Nucleus accumbens (tissue), 56 donors: Measurements from ENCODE around the gene ACE.
"Not testable (repeated sequence)": the region's sequence is repeated elsewhere in the genome, so short reads cannot be mapped to it uniquely, and the experiment has no call there.

Source experiments
- DNase-seq, 56 donors: peaks; one replicate each; lab custom pipeline; 2025; lab: John Stamatoyannopoulos, UW

The ACE gene

DNA sequence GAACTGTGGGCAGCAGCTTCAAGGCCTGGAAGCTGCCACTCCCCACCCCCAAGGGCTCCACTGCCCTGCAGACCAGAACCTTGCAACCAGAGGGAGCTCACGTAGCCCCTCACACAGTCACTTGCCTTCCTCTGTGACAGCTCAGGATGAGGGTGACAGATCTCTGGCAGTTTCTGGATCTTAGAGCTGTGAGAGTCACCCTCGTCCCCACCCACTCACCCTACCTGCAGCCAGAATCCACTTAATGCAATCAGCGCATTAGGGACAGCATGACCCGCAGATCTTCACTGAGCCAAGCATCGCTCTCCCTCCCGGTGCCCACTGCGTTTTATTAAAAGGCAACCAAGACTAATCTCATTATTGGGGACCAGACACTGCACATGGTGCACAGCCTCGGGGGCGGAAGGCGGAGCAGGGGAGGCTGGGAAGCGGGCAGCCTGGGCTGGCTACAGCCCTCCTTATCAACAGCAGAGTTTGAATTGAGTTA lies 34.3 kb upstream of the ACE start:
- no peak for DNase-seq

DNA sequence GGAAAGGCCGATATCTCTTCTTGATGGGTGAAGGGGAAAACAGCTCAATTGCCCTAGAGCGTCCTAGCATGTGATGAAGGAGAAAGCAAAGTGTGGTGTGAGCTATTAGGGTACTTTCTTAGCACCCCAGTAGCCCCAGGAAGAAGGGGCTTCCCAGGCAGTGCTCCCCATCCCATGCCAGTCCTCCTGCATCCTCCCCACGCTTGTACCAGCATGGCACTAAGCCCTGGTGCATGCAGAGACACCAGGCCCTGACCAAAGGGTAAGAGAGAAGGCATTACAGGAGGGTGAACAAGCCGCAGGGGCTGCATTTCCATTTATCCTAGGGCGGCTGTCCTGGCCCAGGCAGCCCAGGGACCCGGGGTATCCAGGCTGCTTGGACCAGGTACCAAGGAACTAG lies 33.8 kb upstream of the ACE start:
- DNase-seq: no peak

DNA sequence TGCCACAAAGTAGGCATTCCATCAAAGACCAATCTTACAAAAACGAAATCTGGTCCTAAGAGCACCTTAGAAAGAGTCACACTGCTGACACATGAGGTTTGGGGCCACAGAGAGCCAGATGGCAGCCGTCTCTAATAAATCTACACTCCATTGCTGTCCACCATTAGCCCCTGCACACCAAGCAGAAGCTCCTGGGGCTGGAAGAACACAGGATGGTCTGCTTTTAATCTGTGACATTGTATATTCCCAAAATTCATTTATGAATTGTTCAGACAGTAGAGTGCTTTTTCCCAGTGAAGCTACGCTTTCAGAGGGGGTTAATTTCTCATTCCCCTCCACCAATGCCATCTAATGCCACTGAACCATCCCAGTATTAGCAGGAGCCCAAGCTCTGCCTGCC lies 32.4 kb upstream of the ACE start:
- no peak for DNase-seq

DNA sequence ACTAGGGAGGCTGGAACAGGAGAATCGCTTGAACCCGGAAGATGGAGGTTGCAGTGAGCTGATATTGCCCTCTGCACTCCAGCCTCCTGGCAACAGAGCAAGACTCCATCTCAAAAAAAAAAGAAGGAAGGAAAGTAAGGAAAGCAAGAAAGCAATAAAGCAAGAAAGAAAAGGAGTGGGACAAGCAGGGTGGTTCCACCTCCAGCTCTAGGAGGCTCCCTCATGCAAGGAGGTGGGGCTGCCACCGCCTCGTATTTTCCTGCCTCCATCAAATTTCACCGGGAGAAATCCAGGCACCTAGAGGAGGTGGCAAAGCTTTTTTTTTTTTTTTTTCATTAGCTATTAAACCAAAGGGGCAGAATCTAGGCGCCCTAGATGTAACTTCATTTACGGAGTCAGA lies 31.8 kb upstream of the ACE start:
- peak in 6 of 56 donors; percentile 15 to 31 (median 18) for DNase-seq

DNA sequence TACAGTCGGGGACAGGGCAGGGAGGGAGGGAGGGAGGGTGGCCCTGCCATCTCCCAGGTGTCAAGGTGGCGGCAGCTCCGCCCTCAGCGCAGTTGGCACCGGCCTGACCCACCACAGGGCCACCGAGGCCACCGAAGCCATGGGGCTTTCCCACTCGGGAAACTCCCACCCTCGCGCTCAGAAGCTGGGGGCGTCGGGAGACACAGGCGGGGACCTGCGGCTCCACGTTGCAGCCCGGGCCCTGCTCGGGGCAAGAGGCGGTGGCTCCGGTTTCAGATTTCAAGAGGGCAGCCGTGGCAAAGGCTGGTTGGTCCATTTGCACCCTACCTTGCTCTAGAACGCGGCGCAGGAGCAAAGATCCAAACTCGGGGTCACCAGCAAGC lies 31.3 kb upstream of the ACE start:
- peak in 1 of 56 donors; percentile 16 for DNase-seq

DNA sequence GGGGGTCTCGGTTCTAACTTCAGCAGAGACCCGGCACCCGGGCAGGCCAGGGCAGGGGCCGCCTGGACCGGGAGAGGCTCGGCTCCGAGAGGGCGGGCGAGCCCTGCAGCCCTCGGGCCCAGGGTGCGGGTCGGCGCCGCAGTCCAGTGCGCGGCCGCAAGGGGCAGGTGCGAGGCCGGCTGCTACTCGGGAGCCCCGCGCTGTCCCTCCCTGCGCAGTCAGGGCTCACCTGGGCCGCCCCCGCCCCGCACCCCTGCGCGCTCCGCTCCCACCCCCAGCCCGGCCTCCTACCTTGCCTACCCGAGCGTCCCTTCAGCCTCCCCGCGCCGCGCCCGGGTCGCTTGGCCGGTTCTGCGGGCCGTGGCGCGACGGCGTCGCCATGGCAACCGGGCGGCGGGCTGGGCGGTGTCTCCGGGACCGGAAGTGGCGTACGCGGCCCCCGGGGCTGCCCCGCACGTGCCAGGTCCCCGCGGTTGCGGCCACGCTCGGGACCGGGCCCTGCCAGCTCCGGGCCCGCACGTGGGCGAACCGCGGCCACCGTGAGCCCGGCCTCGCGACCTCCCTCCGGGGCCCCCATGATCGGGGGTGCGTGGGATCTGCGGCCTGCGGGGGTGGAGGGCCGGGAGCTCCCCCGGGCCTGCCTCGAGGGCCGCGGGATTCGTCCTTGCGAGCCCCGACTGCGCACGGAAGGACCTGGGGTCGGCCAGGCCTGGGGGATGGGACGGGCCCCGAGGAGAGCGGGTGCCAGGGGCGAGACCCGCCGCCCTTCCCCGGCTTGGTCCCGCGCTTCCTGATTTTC lies 30.7 kb upstream of the ACE start, which contains the start of gene CYB561:
Gene CYB561, minus strand, starts transcription at position 353 of the 799 bp plus-strand sequence. CDS start 8,759 bp downstream, outside the sequence.
- DNase-seq: peak in 27 of 56 donors; percentile 12 to 77 (median 35)

DNA sequence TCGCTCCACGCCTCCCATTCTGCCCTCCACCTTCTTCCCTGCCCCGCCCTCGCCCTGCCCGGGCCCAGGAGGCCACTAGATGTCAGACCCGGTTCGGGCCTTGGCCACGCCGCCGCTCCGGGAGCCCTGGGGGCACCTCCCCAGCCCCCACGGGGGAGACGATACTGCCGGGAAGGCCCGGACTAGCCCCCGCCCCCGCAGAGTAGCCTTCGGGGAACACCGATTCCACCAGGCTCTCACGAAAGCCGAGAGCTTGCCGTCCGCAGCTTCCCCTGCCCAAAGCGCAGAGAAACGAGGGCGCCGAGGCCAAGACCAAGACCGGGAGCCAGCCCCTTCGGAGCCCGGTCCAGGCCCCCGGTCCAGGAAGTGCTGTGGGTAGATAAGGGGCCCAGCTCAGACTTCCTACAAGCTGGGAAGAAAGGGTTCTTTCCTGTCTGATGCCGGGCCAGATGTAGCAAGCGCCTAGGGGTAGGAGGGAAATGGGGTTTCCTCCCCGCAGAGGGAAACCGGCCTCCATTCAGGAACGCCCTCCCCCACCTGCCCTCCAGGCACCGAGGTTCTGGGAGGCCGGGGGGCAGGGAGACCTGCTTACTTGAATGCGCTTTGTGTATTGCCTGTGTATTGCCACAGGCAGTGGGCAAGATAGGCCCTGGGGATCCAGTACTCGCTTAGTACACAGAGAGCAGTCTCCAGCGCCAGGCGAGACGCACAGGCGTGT lies 29.9 kb upstream of the ACE start:
- peak in 14 of 56 donors; percentile 12 to 50 (median 24) for DNase-seq

DNA sequence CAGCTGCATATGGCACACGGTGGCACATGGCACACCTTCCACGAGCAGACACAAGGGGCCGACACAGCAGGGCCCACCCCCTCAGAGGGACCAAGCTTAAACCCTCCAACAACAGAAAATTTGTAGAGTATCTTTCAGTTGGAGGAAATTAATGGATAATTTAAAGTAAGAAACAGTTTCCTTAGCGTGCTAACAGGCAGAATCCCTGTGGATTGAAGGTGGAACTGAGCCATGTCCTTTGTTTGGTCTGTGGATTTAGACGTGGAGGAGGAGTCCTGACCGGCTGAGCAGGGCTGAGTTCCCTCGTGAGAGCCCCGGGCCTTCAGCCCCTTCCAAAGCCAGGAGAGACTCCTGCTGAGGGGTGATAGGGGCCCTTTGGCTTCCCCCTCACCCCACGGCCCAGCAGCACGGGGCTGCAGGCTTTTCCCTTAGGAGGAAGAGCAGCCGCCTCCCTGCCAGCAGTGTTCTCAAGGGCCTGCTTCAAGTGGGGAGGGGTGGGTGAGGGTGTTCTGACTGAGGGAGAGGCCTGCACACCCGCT lies 29.3 kb upstream of the ACE start:
- DNase-seq: no peak

DNA sequence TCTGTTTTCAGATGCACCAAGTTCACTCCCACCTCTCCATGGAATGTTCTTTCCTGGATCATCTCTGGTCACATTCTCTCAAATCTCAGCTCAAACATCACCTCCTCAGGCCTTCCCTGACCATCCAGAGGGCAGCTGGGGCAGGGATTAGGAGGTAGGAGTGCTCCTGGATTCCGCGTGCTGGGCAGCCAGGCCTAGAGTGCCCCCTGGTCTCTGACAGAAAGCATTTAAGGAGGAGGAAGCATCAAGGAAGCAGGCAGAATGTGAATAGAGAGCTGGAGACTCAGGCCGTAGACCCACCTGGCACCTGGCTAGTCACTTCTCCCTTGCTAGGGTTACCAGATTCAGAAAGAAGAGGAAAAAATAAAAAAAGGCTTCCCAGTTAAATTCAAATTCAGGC lies 28.2 kb upstream of the ACE start:
- DNase-seq: no peak

DNA sequence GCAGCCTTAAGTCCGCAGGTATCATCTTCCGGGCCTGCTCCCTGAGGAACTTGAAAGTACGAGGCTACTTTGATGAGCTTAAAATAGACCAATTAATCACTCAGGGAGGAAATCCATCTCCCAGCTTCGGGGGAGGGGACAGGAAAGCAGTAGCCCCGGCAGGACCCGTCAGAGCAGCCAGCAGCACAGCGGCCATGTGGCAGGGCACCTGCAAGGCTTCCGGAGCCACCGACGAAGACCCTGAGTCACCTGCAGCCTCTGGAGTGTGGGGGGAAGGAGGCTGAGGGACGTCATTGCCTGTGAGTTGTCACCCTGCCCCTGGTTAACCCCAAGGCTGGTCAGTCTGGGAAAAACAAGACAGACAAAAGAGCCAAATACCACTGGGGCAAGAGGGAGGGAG lies 26.3 kb upstream of the ACE start:
- DNase-seq: no peak

DNA sequence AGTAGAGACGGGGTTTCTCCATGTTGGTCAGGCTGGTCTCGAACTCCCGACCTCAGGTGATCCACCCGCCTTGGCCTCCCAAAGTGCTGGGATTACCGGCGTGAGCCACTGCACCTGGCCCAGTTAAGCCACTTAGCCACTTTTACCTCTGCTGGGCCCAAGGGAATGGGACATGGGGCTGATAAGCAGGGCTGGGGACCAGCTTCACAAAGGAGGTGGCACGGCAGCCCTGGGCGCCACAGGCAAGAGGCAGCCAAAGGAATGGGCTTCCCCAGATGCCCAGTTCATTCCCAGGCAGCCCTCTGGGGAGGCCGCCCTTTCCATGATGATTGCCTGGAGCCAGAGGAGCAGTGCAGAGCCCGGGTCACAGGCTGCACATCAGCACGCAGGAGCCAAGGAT lies 25.7 kb upstream of the ACE start:
- no peak for DNase-seq

DNA sequence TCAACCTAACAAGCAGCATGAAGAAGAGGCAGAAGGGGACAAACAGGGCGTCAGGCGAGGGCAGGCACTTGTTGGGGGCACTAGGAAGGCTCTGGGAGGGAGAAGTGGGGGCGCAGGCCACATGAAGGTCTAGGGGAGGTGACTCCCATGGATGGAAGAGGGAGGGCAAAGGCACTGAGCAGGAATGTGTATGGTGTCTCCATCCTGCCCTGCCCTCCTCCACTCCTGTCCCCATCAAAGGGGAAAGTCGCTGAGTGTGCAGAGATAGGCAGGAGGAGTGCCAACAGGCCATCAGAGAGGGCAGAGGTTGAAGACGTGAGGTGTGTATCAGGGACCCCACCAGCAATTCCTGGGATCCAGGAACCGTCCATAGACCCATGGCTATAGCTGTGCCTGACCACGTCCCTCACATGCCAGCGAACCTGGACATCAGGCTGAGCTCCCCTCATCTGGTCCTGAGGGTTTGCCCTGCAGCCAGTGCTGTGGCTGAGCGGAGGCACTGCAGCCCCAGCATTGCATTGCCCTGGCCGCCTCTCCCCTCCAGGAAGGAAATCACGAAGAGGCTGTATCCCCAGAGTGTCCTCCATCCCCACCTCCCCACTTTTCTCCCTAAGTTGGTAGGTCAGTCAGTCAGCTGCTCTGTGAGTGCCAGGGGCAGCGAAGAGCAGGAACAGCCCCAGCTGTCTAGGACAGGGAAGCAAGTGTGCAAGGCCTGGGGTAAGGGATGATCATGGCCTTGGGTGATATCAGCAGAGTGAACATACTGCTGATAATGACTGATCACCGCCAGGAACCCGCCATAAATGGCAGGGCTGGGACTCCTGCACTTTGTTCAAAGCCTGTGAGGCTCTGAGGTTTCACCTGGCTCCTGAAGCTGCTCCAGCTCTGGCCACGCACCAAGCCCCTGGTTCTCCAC lies 24.6 kb upstream of the ACE start:
- no peak for DNase-seq

DNA sequence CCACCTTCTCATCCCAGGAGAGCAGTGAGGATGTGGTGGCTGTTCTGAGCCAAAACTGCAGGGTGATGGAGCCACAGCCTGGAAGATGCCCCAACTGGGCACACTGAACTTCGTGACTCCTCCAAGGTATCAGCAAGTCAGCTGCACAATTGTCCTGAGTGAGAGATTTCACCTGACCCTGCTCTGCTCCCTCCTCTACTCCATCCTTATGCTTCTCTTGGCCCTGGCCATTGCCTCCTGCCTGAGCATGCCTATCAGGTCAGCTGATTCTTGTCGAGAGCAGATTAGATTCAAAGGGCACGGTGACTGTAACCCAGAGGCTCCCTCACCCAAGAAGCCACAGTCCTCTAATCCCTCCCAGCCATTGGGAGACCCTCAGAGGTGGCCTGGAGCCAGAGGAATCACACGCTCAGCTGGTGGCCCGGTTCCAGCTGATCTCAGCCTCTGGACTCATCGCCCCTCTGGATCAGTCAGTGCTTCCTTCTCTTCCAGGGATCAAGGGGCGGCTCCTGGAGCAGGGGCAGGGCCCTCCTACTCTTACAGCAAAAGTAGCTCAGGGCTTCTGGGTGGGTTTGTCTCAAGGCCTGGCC lies 23.8 kb upstream of the ACE start:
- DNase-seq: no peak

DNA sequence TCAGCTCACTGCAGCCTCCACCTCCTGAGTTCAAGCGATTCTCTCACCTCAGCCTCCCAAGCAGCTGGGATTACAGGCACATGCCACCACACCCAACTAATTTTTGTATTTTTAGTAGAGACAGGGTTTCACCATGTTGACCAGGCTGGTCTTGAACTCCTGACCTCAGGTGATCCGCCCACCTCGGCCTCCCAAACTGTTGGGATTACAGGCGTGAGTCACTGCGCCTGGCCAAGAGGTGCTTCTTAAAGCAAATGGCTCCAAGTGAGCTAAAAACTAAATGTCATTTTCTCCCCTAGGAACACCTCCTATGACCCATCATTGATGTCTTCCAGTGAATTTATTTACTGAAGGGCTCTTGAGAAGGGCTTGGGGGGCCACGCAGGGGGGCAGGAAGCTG lies 22.5 kb upstream of the ACE start:
- DNase-seq: not testable (repeated sequence)

DNA sequence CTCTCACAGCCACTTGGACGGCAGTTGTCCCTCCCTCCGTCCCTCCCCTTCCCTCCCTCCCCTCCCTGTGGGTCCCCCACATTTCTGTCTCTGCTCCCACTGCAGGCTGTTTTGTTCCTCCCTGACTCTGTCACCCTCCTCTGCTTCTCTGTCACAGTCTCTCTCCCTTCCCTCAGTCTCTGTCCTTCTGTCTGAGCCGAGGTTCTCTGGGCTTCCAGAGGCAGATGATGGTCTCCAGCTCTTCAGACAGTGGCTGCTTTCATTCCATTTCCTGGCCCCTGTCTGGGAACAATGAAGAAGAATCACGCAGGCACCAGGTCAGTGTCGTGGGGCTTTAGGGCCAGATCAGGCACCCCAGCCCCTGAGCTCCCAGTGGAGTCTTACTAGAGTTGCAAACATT lies 21.9 kb upstream of the ACE start:
- no peak for DNase-seq

DNA sequence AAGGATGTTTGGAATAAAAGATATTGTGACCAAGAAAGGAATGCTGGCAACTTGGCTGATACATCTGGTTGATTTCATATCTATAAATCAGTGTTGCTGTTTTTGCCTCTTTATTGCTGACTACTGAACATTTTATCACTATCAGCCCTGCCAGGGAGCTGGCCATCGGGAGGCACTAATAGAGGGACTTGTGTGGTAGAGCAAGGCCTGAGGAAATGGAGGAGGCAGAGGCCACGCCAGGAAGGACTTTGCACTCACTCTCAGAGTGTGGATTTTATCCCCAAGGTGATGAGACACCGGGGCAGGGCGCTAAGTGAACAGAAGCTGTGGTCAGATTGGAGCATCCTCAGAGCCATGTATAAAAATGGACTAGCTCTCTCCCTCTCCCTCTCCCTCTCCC lies 21.4 kb upstream of the ACE start:
- DNase-seq: no peak

DNA sequence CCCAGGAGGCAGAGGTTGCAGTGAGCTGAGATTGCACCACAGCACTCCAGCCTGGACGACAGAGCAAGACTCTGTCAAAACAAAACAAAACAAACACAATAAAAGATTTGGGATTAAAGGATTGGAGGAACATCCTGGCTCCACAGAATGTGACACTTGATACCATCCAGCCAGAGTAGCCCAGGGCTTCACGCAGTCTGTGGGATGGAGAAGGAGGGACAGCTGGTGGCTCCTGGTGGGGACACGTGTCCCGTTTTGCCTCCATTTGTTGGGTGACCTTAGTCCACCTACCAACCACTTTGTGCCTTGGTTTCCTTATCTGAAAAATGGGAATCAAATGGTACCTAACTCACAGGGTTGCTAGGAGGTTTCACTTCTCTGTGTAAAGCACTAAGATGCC lies 18.4 kb upstream of the ACE start:
- DNase-seq: no peak

DNA sequence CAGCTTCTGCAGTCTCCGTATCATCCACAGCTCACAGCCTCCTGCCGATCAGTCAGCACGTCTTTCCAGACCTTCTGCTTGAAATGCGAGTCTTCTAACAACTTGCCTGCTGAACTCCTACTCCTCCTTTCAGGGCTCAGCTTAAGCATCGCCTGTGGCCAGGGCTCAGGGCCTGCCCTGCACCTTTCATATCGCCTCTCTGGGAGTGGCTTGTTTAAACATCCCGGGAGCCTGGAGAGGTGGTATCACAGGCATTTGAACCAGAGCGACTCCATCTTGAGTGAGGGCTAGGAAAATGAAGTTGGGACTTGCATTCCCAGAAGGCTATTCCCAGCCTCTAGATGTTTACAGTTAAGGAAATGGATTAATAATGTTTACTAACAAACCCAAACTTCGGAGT lies 16.8 kb upstream of the ACE start:
- no peak for DNase-seq

DNA sequence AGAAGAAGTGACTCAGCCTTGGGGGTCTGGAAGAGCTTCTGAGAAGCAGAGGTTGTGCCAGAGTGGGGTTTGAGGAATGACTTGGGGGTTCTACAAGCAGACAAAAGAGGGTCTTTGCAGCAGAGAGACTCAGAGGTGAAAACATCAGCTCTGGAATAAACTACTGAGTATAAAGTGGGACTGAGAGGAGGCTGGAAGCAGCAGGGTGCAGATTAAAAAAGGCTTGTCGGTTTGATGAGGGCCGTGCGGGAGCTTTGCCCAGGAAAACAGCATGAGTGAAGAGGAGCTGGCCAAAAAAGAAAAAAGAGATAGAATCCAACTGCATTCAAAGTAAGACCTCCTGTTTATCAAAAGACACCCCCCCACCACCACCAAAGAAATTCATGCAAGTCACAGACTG lies 13.1 kb upstream of the ACE start:
- no peak for DNase-seq

DNA sequence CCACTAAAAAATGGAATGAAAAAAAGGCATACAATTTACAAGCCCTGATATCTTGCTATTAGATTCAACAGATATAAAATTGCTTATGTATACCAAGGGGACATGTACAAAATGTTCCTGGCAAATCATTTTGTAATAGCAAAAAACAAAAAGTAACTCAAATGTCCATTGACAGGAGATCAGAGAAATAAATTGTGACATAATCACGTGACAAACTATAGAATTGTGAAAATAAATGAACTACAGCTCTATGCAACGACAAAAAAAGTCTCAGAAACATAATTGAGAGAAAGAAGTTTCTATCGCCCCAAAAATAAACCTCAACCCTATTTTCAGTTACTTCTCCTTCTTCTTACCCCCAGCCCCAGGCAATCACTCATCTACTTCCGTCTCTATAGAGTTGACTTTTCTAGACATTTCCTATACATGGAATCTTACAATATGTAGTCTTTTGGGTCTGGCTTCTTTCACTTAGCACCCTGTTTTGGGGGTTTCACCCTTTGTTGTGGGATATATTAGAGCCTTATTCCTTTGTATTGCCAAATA lies 12.1 kb upstream of the ACE start:
- DNase-seq: no peak
